HCT116 (cell line): ENCODE data around the gene DIS3L2. TPM values are rescaled to one million over a fixed set of nuclear protein-coding genes. Genes with fewer than 3 reads are reported as not detected.

ENCODE experiments used
- ATAC-seq: fragments of 200-7000 bp; cut with Tn5 transposase; 2 replicates; pipeline ENCODE4 v1.9.1; 2020; ENCODE audit warnings: mild to moderate bottlenecking, moderate library complexity
- BruUV-seq: library from RNA; stranded (reverse); fragments of 400-500 nt; replicated peaks from 2 replicates; lab custom pipeline; 2021; lab: Mats Ljungman, UMichigan
- CTCF ChIA-PET: fragments of 300-600 bp; sonication (Branson Sonifier 250); formaldehyde crosslinking; loops from one replicate; lab custom pipeline; 2021; ENCODE audit warnings: antibody characterized with exemption; lab: Charles Lee
- POLR2A ChIA-PET: fragments of 300-600, 350-600 bp; sonication (Branson Sonifier 250); formaldehyde crosslinking; loops from one replicate; lab custom pipeline; 2021; ENCODE audit warnings: antibody characterized with exemption; lab: Charles Lee
- RAD21 ChIA-PET, 2 experiments: fragments of 300-600 bp; sonication (Branson Sonifier 250); formaldehyde crosslinking; loops; one replicate each; lab custom pipeline; 2023; ENCODE audit warnings: low total read pairs in 2 of 2; ENCODE audit not compliant: uncharacterized antibody in 2 of 2, unreplicated experiment in 2 of 2, low non-redundant PET in 1 of 2; lab: Charles Lee
- DNase-seq: peaks from one replicate; pipeline ENCODE4 v3.0.0-alpha.2; 2010; ENCODE audit warnings: low read depth, low spot score
- H2AFZ ChIP-seq: fragments of 200-600 bp; shearing (Covaris generic), sonication (generic); 2 replicates; pipeline ENCODE4 v1.6.1; 2017; ENCODE audit warnings: low read depth, mixed run types, mixed read lengths, antibody characterized with exemption, low read length; ENCODE audit not compliant: poor library complexity, severe bottlenecking
- H3K27ac ChIP-seq: 2 replicates; pipeline ENCODE4 v1.5.1; 2012; ENCODE audit warnings: low read depth, low read length
- H3K27me3 ChIP-seq: fragments of 200-600 bp; sonication (generic); 2 replicates; pipeline ENCODE4 v1.6.1; 2016; ENCODE audit warnings: mixed run types, low read length, mixed read lengths; ENCODE audit not compliant: insufficient read depth
- H3K36me3 ChIP-seq, 2 experiments: fragments of 200-500 bp in 1 of 2; fragments of 200-600 bp in 1 of 2; sonication (Bioruptor generic) in 1 of 2; sonication (generic) in 1 of 2; 2 replicates each; pipeline versions ENCODE4 v1.5.1 to v1.6.1; 2014 to 2016; ENCODE audit warnings: low read length in 2 of 2, inconsistent platforms in 1 of 2, mixed read lengths in 1 of 2, mixed run types in 1 of 2; ENCODE audit not compliant: insufficient read depth in 2 of 2, control insufficient read depth in 1 of 2
- H3K4me1 ChIP-seq, 2 experiments: fragments of 200-600 bp in 1 of 2; sonication (generic) in 1 of 2; 2 replicates each; pipeline versions ENCODE4 v1.5.1 to v1.6.1; 2012 to 2017; ENCODE audit warnings: low read length in 2 of 2, inconsistent platforms in 1 of 2, mild to moderate bottlenecking in 1 of 2, mixed read lengths in 1 of 2, mixed run types in 1 of 2, moderate library complexity in 1 of 2; ENCODE audit not compliant: insufficient read depth in 2 of 2, control insufficient read depth in 1 of 2
- H3K4me2 ChIP-seq: fragments of 200-600 bp; sonication (generic); 2 replicates; pipeline ENCODE4 v1.6.1; 2017; ENCODE audit warnings: mixed run types, low read length, mixed read lengths
- H3K4me3 ChIP-seq, 2 experiments: fragments of 200-600 bp in 1 of 2; sonication (generic) in 1 of 2; replicated peaks in 1 of 2; 2 replicates each; pipeline ENCODE4 v1.5.1; 2011 to 2016; ENCODE audit warnings: low read length in 2 of 2, control low read depth in 1 of 2, low read depth in 1 of 2, mild to moderate bottlenecking in 1 of 2, mixed read lengths in 1 of 2, mixed run types in 1 of 2
- H3K79me2 ChIP-seq: fragments of 200-600 bp; sonication (generic); 2 replicates; pipeline ENCODE4 v1.6.1; 2017; ENCODE audit warnings: mild to moderate bottlenecking, mixed run types, low read length, moderate library complexity, mixed read lengths; ENCODE audit not compliant: insufficient read depth
- H3K9ac ChIP-seq: fragments of 200-600 bp; sonication (generic); 2 replicates; pipeline ENCODE4 v1.6.1; 2016; ENCODE audit warnings: low read length, mixed read lengths
- H3K9me2 ChIP-seq: fragments of 200-600 bp; sonication (generic), shearing (Covaris generic); 2 replicates; pipeline ENCODE4 v1.6.1; 2017; ENCODE audit warnings: mixed run types, mild to moderate bottlenecking, moderate library complexity; ENCODE audit not compliant: insufficient read depth
- H3K9me3 ChIP-seq, 2 experiments: fragments of 200-500 bp in 1 of 2; fragments of 200-600 bp in 1 of 2; sonication (Bioruptor generic) in 1 of 2; sonication (generic) in 1 of 2; 2 replicates each; pipeline ENCODE4 v1.6.1; 2014 to 2017; ENCODE audit warnings: low read length in 2 of 2, mixed read lengths in 2 of 2, inconsistent platforms in 1 of 2, low read depth in 1 of 2, mild to moderate bottlenecking in 1 of 2, mixed run types in 1 of 2, moderate library complexity in 1 of 2; ENCODE audit not compliant: control insufficient read depth in 1 of 2, insufficient read depth in 1 of 2
- H4K20me1 ChIP-seq: fragments of 200-600 bp; sonication (generic), shearing (Covaris generic); 2 replicates; pipeline ENCODE4 v1.6.1; 2017; ENCODE audit warnings: mixed run types, mild to moderate bottlenecking, moderate library complexity; ENCODE audit not compliant: insufficient read depth
- CBX3 ChIP-seq: IDR thresholded peaks from 2 replicates; pipeline ENCODE4 v1.6.1; 2012; ENCODE audit warnings: low read depth
- CEBPB ChIP-seq: IDR thresholded peaks from 2 replicates; pipeline ENCODE4 v1.6.1; 2012; ENCODE audit warnings: low read depth
- ELF1 ChIP-seq: IDR thresholded peaks from 2 replicates; pipeline ENCODE4 v1.6.1; 2012; ENCODE audit warnings: low read depth, borderline replicate concordance
- EZH2 ChIP-seq: fragments of 200-600 bp; sonication (generic); IDR thresholded peaks from 2 replicates; pipeline ENCODE4 v1.6.1; 2017; ENCODE audit warnings: antibody characterized with exemption, mixed run types
- EZH2phosphoT487 ChIP-seq: fragments of 200-600 bp; IDR thresholded peaks from 2 replicates; pipeline ENCODE4 v1.6.1; 2018; ENCODE audit warnings: antibody characterized with exemption, borderline replicate concordance
- JUND ChIP-seq: IDR thresholded peaks from 2 replicates; pipeline ENCODE4 v1.6.1; 2012
- MAX ChIP-seq: IDR thresholded peaks from 2 replicates; pipeline ENCODE4 v1.6.1; 2012
- POLR2A ChIP-seq: IDR thresholded peaks from 2 replicates; pipeline ENCODE4 v1.7.0; 2011; ENCODE audit warnings: borderline replicate concordance; ENCODE audit not compliant: insufficient read depth, insufficient read length; ENCODE audit errors: extremely low read depth
- POLR2AphosphoS5 ChIP-seq: IDR thresholded peaks from 2 replicates; pipeline ENCODE4 v1.6.1; 2011; ENCODE audit warnings: mild to moderate bottlenecking, low read depth, low read length, moderate library complexity
- RAD21 ChIP-seq: IDR thresholded peaks from 2 replicates; pipeline ENCODE4 v1.6.1; 2012; ENCODE audit warnings: low read depth, mild to moderate bottlenecking
- REST ChIP-seq: IDR thresholded peaks from 2 replicates; pipeline ENCODE4 v1.6.1; 2012; ENCODE audit warnings: low read depth
- SRF ChIP-seq: IDR thresholded peaks from 2 replicates; pipeline ENCODE4 v1.6.1; 2012; ENCODE audit warnings: low read depth
- TCF7L2 ChIP-seq: IDR thresholded peaks from 2 replicates; pipeline ENCODE4 v1.7.0; 2011; ENCODE audit warnings: borderline replicate concordance, inconsistent platforms; ENCODE audit not compliant: insufficient read depth, insufficient read length; ENCODE audit errors: extremely low read depth
- YY1 ChIP-seq: IDR thresholded peaks from 2 replicates; pipeline ENCODE4 v1.6.1; 2011; ENCODE audit warnings: low read length, low read depth, moderate library complexity, mild to moderate bottlenecking; ENCODE audit not compliant: insufficient replicate concordance; ENCODE audit errors: extremely low read depth
- ZFX ChIP-seq: fragments of 450-650 bp; IDR thresholded peaks from 2 replicates; pipeline ENCODE4 v1.6.1; 2017
- ZNF274 ChIP-seq: fragments of 200-500 bp; sonication (Bioruptor generic); IDR thresholded peaks from 2 replicates; pipeline ENCODE4 v1.6.1; 2014; ENCODE audit warnings: mild to moderate bottlenecking, low read depth, low read length, inconsistent platforms
- intact Hi-C: fragments of 100-400 bp; cut with micrococcal nuclease; formaldehyde crosslinking; loops from 2 replicates; pipeline ENCODE4 v1.10.0; 2022
- total RNA-seq: library from RNA; stranded (reverse); gene quantifications from one replicate; pipeline ENCODE4 v1.2.1, GENCODE V29; 2021; ENCODE audit not compliant: unreplicated experiment

Gene DIS3L2
- total RNA-seq, 1 experiment from 2014 or later = 42.5 TPM

DNA sequence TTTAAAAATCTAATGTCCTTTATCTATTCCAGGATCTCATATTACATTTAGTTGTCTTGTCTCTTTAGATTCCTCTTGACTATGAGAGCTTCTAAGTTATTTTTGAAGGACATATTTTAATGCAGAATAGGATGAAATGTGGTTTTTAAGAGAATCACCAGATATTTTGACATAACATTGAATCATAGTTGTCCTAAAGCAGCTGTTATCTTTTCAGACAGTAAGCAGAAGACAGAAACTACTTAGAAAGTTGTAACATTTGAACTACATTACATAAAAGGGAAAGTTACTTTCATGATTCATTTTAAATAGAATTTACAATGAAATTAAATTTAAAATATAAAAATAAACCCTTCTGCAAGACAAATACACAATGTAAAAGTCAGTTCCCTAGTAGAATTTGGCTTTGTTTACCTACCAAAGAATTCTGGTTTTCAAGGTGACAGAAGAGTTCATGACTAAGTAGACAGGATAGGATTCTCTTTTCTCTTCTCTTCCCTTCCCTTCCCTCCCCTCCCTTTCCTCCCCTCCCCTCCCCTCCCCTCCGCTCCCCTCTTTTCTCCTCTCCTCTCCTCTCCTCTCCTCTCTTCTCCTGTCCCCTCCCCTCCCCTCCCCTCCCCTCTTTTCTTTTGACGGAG is 186.0 kb downstream of the DIS3L2 start:
- ATAC-seq (no peak), DNase-seq (no peak)
- no peak overlapping the region for H3K4me3 ChIP-seq
- H4K20me1 ChIP-seq = no peaks in the 10 kb centered on the region
- POLR2A ChIA-PET = no interaction called here
- CTCF ChIA-PET = interaction anchor here (1.6 kb wide), 1 partner anchor 247 kb away, joined by 4 read pairs; no protein-coding TSS in a partner anchor
- no peaks in the 10 kb centered on the region for H3K36me3 ChIP-seq
- intact Hi-C loops = no loop called here
- H3K4me1 ChIP-seq = no peaks in the 10 kb centered on the region
- no peak for TF ChIP-seq ZNF274
- TF ChIP-seq SRF = no peak
- no peak for TF ChIP-seq POLR2AphosphoS5
- no peak for TF ChIP-seq ZFX
- no peak for TF ChIP-seq POLR2A
- no peak for TF ChIP-seq TCF7L2
- TF ChIP-seq EZH2 = no peak
- TF ChIP-seq YY1 = no peak
- no peak for TF ChIP-seq MAX
- TF ChIP-seq CBX3 = no peak
- no peak for TF ChIP-seq RAD21
- no peak for TF ChIP-seq CEBPB
- no peak overlapping the region for H3K9ac ChIP-seq
- no peak overlapping the region for H3K27ac ChIP-seq
- H3K9me3 ChIP-seq = no peaks in the 10 kb centered on the region
- no peaks in the 10 kb centered on the region for H3K79me2 ChIP-seq
- no peaks in the 10 kb centered on the region for H3K9me2 ChIP-seq
- RAD21 ChIA-PET = no interaction called here
- BruUV-seq = no TSS peak
- no peak overlapping the region for H2AFZ ChIP-seq
- H3K27me3 ChIP-seq = no peaks in the 10 kb centered on the region
- H3K4me2 ChIP-seq = no peak overlapping the region

GRCh38 chr2:232162187-232162586 is 200.7 kb downstream of the DIS3L2 start:
- ChIA-PET CTCF (no interaction called here), POLR2A (no interaction called here), RAD21 (no interaction called here)
- Histone ChIP-seq H3K4me1 (no peaks in the 10 kb centered on the region), H3K4me3 (no peak overlapping the region), H3K79me2 (no peaks in the 10 kb centered on the region), H3K9ac (no peak overlapping the region), H3K4me2 (no peak overlapping the region), H3K36me3 (no peaks in the 10 kb centered on the region; a peak in 1 of 4 replicates), H3K9me2 (no peaks in the 10 kb centered on the region), H2AFZ (no peak overlapping the region), H3K9me3 (no peaks in the 10 kb centered on the region), H3K27me3 (no peaks in the 10 kb centered on the region), H4K20me1 (no peaks in the 10 kb centered on the region), H3K27ac (no peak overlapping the region)
- ATAC-seq (no peak), DNase-seq (no peak)
- no TSS peak for BruUV-seq
- intact Hi-C loops = no loop called here
- TF ChIP-seq RAD21 (no peak), JUND (no peak), ELF1 (no peak), POLR2AphosphoS5 (no peak), EZH2phosphoT487 (no peak), TCF7L2 (no peak), SRF (no peak), POLR2A (no peak), ZNF274 (no peak), REST (no peak)
